Skeletal muscle cell (primary cell): ENCODE measurements around the gene RASAL1.

Source experiments
- DNase-seq: peaks from one replicate; pipeline ENCODE4 v3.0.0-alpha.2; 2010; ENCODE audit warnings: low read depth
- H3K4me3 ChIP-seq: 2 replicates; pipeline ENCODE4 v1.5.1; 2011; ENCODE audit warnings: low read depth, mild to moderate bottlenecking, control low read depth, low read length, moderate library complexity

The RASAL1 gene

GRCh38 chr12:113065126-113066007 is 70.2 kb downstream of the RASAL1 start:
- DNase-seq = no peak
- no peak overlapping the region for H3K4me3 ChIP-seq

DNA sequence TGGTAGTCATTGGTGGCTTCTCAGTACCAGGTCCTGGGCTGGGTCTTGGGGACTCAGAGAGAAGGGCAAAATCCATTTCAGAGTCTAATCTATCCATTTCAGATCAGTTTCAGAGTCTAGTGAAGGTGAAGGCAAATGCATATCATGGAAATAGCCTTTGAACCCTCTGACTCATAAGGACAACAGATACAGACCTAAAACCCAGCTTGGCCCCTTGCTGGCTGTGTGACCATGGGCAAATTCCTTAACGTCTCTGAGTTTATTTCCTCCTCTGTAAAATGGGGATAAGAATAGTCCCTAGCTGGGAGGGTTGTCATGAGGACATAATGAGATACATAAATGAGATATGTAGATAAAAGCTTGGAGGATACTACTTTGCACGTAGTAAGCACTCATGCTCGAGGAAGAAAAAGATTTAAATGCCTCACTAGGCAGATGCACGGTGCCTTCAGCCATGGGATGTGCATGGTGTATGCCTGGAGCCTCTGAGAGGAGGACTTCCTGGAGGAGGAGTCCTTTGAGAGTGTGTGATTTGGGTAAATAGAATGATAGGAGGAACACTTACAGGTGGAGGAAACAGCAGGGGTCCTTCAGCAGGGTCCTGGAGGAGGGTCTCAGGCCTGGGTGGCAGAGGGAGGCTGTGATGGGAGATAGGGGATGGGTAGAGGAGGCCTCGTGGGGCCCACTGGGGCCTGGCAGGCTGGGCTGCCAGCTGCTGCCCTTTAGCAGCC is 71.0 kb downstream of the RASAL1 start:
- no peak overlapping the region for H3K4me3 ChIP-seq
- no peak for DNase-seq

DNA sequence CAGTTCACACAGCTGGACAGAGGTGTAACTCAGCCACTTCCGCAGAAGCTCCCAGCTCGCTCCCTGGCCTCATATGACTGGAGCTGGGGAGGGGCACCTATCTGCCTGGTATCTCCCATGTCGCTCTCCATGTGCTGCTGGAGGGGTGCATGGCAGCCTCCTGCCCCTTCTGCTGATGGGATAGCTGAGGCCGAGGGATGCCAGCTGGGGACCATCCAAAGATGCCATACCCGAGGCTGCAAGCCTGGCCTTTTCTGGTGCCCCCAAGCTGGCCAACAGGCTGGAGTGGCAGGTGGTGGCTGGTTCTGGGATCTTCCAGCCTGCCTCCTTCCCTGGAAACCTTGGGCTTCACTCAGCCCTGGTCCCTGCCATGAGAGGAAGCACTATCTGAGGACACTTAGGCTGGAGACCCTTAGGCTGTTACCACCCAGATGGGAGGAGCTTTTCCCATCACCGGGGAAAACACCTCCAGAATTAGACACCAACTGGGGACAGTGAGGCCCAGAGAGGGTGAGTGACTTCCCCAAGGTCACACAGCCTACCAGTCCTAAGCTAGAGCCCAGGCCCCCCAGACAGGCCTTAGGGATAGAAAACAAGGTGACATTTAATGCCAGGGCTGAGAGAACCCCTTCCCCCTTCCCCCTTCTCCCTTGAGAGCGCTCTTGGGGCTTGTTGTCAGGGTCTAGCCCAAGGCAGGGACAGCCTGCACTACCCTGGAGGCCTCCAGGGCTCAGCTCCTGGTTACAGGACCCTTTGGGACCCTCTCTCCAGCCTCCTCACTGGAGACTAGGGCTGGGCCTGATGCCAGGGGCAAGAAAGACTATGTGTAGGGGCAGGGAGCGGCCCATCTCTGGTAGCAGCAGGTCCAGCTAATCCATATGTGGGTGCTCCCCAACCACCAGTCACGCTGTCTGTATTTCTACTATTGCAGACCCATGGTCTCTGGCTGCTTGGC is 71.9 kb downstream of the RASAL1 start:
- DNase-seq = no peak

DNA sequence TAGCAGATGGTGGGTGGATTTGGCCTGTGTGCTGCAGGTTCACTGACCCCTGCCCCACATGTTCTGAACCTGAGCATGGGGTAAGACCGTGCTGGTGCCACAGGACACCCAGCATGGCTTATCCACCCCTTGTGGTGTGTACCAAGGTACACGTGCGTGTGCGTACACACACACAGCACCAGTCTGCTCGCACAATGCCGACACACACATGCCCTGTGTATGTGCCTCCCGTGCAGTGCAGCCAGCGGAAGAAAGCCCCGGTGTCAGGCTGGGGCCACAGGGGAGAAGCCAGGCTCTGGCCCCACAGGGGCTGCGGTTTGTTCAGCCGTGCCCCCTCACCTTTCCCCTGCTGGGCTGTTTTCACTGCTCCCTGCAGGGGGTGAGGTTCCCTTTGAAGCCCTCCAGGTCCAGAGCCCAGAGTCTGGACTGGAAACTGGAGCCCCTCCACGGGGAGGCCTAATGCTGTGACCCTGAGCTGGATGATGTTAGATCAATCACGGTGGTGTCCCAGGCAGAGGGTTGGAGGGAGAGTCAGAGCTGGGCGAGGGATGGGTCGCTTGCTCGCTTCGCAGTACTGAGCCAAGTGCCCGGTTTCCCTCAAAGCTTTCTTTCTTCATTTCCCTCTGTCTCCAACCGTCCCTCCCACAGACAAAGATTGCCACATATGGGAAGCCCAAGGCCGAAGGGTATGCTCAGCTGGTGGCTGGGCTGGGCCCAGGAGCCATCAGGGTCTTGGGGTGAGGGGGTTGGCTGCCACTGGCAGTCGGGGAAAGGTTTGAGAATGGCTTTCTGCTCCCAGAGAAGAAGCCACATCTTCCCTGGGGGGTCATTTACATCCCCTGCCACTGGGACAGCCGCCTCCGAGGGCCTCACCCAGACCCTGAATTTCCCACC is 72.8 kb downstream of the RASAL1 start:
- H3K4me3 ChIP-seq = no peak overlapping the region
- DNase-seq = no peak

More for the DNA sequence above, 71.9 kb downstream of the RASAL1 start:
- no peak overlapping the region for H3K4me3 ChIP-seq

DNA sequence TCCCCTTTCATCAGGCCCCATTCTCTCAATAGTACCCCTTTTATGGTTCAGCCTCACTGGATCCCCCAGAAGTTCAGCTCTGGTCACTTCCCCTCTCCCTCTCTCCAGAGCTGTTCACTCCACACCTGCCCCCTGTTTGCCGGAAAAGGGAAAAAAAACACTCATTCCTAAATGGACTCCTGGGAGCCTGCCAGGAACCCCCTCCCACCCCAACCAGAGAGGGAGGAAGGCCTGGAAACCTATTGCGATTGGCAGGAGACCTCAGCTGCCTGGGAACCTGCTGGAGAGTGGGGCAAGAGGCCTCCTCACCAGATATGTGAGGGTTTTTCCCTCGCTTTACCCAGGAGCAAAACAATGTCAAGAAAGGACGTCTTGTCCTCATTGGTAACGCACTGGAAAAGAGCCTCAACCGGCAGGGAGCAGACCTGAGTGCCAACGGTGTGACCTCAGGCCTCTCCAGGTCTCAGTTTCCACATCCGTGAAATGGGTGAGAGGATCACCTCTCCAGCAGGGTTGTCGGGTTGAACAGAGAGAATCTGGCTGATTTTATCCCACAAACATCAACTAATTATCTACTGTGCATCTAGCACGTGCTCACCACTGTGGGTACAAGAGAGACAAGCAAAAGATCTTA is 74.4 kb downstream of the RASAL1 start:
- no peak for DNase-seq

GRCh38 chr12:113060336-113060960 is 75.1 kb downstream of the RASAL1 start:
- DNase-seq = no peak
- no peak overlapping the region for H3K4me3 ChIP-seq

More for the DNA sequence above, 74.4 kb downstream of the RASAL1 start:
- H3K4me3 ChIP-seq = no peak overlapping the region

DNA sequence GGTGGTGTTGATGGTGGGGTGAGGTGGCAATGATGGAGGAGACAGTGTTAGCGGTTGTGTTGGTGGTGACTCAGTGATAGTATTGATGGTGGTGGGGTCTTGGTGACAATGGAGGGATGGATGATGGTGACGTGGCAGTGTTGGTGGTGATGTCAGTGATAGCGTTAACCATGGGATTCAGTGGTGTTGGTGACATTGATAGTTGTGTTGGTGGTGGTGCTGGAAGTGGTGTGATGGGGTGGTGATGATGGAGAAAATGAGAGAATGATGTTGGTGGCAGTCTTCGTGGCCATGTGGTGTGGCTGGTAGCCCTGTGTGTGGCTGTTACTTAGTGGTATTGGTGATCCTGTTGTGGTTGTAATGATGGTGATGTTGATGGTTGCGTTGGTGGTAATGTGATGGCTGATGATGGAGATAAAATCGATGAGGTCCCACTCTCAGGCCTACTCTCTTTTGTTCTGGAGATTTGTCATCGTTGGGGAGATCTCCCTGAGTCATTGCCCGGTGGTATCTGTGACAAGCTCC is 76.4 kb downstream of the RASAL1 start:
- DNase-seq = no peak
- no peak overlapping the region for H3K4me3 ChIP-seq

- DNase-seq = no peak
- no peak overlapping the region for H3K4me3 ChIP-seq
Measured at GRCh38 chr12:113058553-113058952, 77.0 kb downstream of the RASAL1 start.

DNA sequence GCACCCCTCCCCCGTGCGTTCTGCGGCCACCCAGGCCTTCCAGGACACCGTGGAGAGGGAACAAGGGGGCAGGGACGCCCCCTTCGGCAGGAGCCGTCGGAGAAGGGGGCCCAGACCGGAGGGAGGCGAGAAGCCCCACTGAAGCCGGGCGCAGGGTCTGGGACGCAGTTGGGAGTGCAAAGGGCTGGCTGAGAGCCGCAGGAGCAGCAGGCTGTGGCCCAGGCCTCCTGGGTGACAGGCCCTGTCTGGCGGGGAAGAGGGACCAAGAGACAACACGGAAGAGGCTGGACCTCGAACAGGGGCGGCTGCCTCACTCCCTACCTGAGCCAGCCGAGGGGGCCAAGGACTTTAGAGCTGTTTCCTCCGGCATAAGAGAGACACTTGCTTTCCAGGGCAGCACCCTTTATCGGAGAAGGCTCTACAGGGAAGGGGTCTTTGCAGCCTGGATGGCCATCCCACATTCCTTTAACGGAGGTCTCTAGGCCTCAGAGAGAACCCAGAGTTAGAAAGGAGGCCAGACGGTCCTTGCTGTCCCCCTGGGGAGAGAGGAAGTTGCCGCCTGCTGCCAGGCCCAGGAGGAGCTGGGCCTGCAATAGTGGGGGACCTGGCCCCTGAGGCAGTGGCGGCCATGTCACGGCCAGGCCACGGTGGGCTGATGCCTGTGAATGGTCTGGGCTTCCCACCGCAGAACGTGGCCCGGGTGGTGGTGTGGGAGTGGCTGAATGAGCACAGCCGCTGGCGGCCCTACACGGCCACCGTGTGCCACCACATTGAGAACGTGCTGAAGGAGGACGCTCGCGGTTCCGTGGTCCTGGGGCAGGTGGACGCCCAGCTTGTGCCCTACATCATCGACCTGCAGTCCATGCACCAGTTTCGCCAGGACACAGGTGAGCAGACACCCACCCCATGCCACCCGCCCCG is 77.7 kb downstream of the RASAL1 start:
- H3K4me3 ChIP-seq = no peak overlapping the region

DNA sequence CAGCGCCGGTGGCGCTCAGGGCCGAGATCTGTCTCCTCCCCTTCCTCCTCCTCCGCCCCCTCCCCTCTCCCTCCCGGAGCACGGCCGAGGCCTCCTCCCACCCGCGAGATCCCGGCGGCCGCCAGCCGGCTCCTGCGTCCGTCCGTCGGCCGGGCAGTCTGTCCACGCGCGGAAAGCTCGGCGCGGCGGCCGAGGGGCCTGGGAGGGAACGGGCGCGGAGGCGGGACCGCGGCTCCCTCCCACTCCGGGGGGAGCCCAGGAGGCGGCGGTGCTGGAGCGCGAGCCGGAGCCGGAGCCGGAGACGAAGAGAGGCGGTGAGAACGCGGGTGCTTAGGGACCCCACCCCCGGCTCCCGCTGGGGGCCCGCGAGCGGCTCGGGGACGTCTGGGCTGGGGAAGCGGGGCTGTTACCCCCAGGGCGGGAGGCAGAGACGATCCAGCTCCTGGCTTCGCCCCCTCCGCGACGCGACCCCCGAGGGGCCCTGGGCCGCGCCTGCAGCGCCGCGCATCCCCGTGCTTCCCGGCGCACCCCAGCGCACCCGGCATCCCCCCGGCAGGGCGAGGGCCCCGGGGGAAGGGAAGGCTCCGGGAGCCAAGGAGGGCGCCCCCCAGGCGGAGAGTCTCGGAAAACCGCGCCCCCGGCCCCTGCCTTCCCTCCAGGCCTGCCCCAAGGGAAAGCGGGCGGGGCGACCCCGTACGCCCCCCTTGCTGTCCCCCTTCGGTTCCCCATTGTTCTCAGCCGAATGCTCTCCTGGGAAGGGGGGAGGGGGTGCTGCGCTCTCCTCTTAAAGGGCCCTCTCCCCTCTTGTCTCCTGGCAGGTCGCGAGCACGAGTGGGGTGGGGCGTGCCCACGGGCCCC is 78.7 kb downstream of the RASAL1 start, which contains the start of gene DTX1:
Gene DTX1, plus strand, starts transcription at position 100 of the 858 bp plus-strand sequence. CDS start 1,463 bp downstream, outside the sequence.
- H3K4me3 ChIP-seq = peak within 1 kb of the TSS; percentile 39
- no peak for DNase-seq

More for the DNA sequence above, 77.7 kb downstream of the RASAL1 start:
- DNase-seq = no peak

DNA sequence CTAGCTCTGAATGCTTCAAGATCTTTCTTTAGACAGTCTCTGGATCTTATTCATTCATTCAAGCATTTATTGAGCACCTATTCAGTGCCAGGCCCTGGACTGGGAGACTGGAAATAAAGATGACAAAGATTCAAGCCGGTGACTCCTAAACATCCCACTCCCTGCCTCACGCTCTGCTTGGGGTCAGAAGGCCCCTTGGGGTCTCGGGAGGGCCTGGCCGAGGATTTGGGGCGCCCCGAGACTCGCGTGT is 79.3 kb downstream of the RASAL1 start:
- peak overlapping the region; percentile 39 for H3K4me3 ChIP-seq

GRCh38 chr12:113055594-113056380 is 79.8 kb downstream of the RASAL1 start:
- DNase-seq = no peak
- H3K4me3 ChIP-seq = no peak overlapping the region

More for the DNA sequence above, 79.3 kb downstream of the RASAL1 start:
- DNase-seq = no peak

- no peak overlapping the region for H3K4me3 ChIP-seq
- no peak for DNase-seq
Measured at GRCh38 chr12:113054948-113055486, 80.5 kb downstream of the RASAL1 start.

- DNase-seq = no peak
- no peak overlapping the region for H3K4me3 ChIP-seq
Measured at GRCh38 chr12:113052326-113052725, 83.2 kb downstream of the RASAL1 start.

- no peak overlapping the region for H3K4me3 ChIP-seq
- no peak for DNase-seq
Measured at GRCh38 chr12:113051759-113052158, 83.8 kb downstream of the RASAL1 start.
